ENCODE data around the gene LRP1B. TPM values are rescaled to one million over a fixed set of nuclear protein-coding genes. Genes with fewer than 3 reads are reported as not detected.
"Not testable (repeated sequence)": the region's sequence is repeated elsewhere in the genome, so short reads cannot be mapped to it uniquely, and the experiment has no call there.

LRP1B gene
- total and polyA plus RNA-seq, 2 donors (not counting 1 experiment from before 2014, with no cell fraction given) = under 0.01 to 0.01 TPM

- DNase-seq (ENCODE audit: low read depth in 2 of 2) = peak in 1 of 2 donors; percentile 7
- H3K4me3 ChIP-seq (replicated peaks in 1 of 4; ENCODE audit: control extremely low read depth in 1 of 4, insufficient read depth in 1 of 4, low read depth in 3 of 4, low read length in 4 of 4) = no peak overlapping the region
These were observed 1714.2 kb downstream of the LRP1B start for GRCh38 chr2:140416577-140416976.

DNA sequence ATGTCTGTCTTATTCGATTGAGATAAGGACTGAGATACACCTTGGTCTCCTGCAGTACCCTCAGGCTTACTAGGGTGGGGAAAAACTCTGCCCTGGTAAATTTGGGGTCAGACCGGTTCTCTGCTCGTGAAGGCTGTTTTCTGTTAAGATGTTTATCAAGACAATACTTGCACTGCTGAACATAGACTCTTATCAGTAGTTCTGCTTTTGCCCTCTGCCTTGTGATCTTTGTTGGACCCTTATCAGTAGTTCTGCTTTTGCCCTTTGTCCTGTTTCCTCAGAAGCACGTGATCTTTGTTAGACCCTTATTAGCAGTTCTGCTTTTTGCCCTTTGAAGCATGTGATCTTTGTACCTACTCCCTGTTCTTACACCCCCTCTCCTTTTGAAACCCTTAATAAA is 1715.8 kb downstream of the LRP1B start:
- H3K27me3 ChIP-seq (ENCODE audit: control insufficient read depth, insufficient read depth, low read length); H3K4me1 ChIP-seq (ENCODE audit: control insufficient read depth, extremely low read depth, insufficient read depth, low read length); H3K9ac ChIP-seq (ENCODE audit: insufficient read depth, low read length); H3K27ac ChIP-seq (ENCODE audit: insufficient read depth, low read length); H3K4me2 ChIP-seq (ENCODE audit: extremely low read depth, insufficient read depth, low read length); H2AFZ ChIP-seq (ENCODE audit: low read length); H3K4me3 ChIP-seq (replicated peaks in 1 of 4; ENCODE audit: control extremely low read depth in 1 of 4, insufficient read depth in 1 of 4, low read depth in 3 of 4, low read length in 4 of 4); H4K20me1 ChIP-seq (ENCODE audit: control insufficient read depth, extremely low read depth, insufficient read depth, low read length); H3K9me3 ChIP-seq (ENCODE audit: control insufficient read depth, insufficient read depth, low read depth, low read length); H3K36me3 ChIP-seq (ENCODE audit: control insufficient read depth, insufficient read depth, low read length); H3K79me2 ChIP-seq (ENCODE audit: control insufficient read depth, insufficient read depth, low read length); DNase-seq (ENCODE audit: low read depth in 2 of 2): not testable (repeated sequence)

More at GRCh38 chr2:140416577-140416976, 1714.2 kb downstream of the LRP1B start:
- H3K4me2 ChIP-seq (ENCODE audit: extremely low read depth, insufficient read depth, low read length) = no peak overlapping the region
- no peaks in the 10 kb centered on the region for H3K9me3 ChIP-seq (ENCODE audit: control insufficient read depth, insufficient read depth, low read depth, low read length)
- H3K9ac ChIP-seq (ENCODE audit: insufficient read depth, low read length) = no peak overlapping the region
- TF ChIP-seq EZH2 (IDR thresholded peaks at IDR 0.05; ENCODE audit: low read length, missing control alignments) (no peak), CTCF (conservative IDR thresholded peaks at IDR 0.05 in 1 of 2, IDR thresholded peaks at IDR 0.05 in 1 of 2; ENCODE audit: low read depth in 1 of 2, low read length in 2 of 2) (no peak)
- H3K27me3 ChIP-seq (ENCODE audit: control insufficient read depth, insufficient read depth, low read length) = no peaks in the 10 kb centered on the region
- H4K20me1 ChIP-seq (ENCODE audit: control insufficient read depth, extremely low read depth, insufficient read depth, low read length) = no peaks in the 10 kb centered on the region
- no peaks in the 10 kb centered on the region for H3K4me1 ChIP-seq (ENCODE audit: control insufficient read depth, extremely low read depth, insufficient read depth, low read length)
- no peaks in the 10 kb centered on the region for H3K79me2 ChIP-seq (ENCODE audit: control insufficient read depth, insufficient read depth, low read length)
- H3K36me3 ChIP-seq (ENCODE audit: control insufficient read depth, insufficient read depth, low read length) = no peaks in the 10 kb centered on the region
- H2AFZ ChIP-seq (ENCODE audit: low read length) = no peak overlapping the region
- H3K27ac ChIP-seq (ENCODE audit: insufficient read depth, low read length) = no peak overlapping the region

DNA sequence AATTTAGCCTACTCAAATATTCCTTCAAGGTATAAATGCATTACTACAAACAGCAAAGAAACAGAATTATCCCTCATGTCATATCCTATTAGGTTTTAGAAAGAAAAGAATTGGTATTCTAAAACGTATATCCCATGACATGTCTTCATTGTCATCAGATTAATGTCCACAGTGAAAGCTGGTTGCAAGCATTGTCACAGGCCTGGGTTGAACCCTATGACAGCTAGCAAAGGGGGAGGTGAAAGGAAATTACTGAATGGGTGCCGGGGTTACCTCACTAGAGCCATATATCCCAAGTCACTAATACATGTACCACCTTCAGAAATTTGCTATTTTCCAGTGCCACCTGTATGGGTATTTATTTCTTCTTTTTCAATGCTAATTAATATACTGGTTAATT is 1720.1 kb downstream of the LRP1B start:
- Histone ChIP-seq H3K79me2 (ENCODE audit: control insufficient read depth, insufficient read depth, low read length) (no peaks in the 10 kb centered on the region), H3K4me2 (ENCODE audit: extremely low read depth, insufficient read depth, low read length) (no peak overlapping the region), H4K20me1 (ENCODE audit: control insufficient read depth, extremely low read depth, insufficient read depth, low read length) (no peaks in the 10 kb centered on the region), H3K4me3 (replicated peaks in 1 of 4; ENCODE audit: control extremely low read depth in 1 of 4, insufficient read depth in 1 of 4, low read depth in 3 of 4, low read length in 4 of 4) (no peak overlapping the region), H3K27me3 (ENCODE audit: control insufficient read depth, insufficient read depth, low read length) (no peaks in the 10 kb centered on the region), H3K27ac (ENCODE audit: insufficient read depth, low read length) (no peak overlapping the region), H3K4me1 (ENCODE audit: control insufficient read depth, extremely low read depth, insufficient read depth, low read length) (no peaks in the 10 kb centered on the region), H3K36me3 (ENCODE audit: control insufficient read depth, insufficient read depth, low read length) (no peaks in the 10 kb centered on the region), H3K9ac (ENCODE audit: insufficient read depth, low read length) (no peak overlapping the region), H3K9me3 (ENCODE audit: control insufficient read depth, insufficient read depth, low read depth, low read length) (no peaks in the 10 kb centered on the region), H2AFZ (ENCODE audit: low read length) (no peak overlapping the region)
- no peak for DNase-seq (ENCODE audit: low read depth in 2 of 2)
- TF ChIP-seq EZH2 (IDR thresholded peaks at IDR 0.05; ENCODE audit: low read length, missing control alignments) = no peak
- TF ChIP-seq CTCF (conservative IDR thresholded peaks at IDR 0.05 in 1 of 2, IDR thresholded peaks at IDR 0.05 in 1 of 2; ENCODE audit: low read depth in 1 of 2, low read length in 2 of 2) = no peak

Data from fibroblast of lung (primary cell).